CD14-positive monocyte (primary cell): ENCODE measurements around the gene E2F7. TPM values are rescaled to one million over a fixed set of nuclear protein-coding genes. Genes with fewer than 3 reads are reported as not detected.

Experiments
- DNase-seq, 3 donors: peaks; one replicate each; pipeline ENCODE4 v3.0.0-alpha.2; 2011 to 2022
- H2AFZ ChIP-seq: 2 replicates; pipeline ENCODE4 v1.6.0; 2012; ENCODE audit warnings: mild to moderate bottlenecking, low read depth, low read length, inconsistent platforms; ENCODE audit not compliant: insufficient read depth, poor library complexity, severe bottlenecking
- H3K27ac ChIP-seq, 2 donors: 1 replicate in 1 of 2; 2 replicates in 1 of 2; pipeline ENCODE4 v1.5.1; 2012 to 2013; ENCODE audit warnings: low read length in 2 of 2, control low read depth in 1 of 2, inconsistent platforms in 1 of 2, low read depth in 1 of 2, mild to moderate bottlenecking in 1 of 2
- H3K27me3 ChIP-seq, 2 donors: one replicate each; pipeline versions ENCODE4 v1.6.0 to v1.6.1; 2011 to 2013; ENCODE audit warnings: low read length in 2 of 2; ENCODE audit not compliant: control insufficient read depth in 2 of 2, insufficient read depth in 2 of 2
- H3K36me3 ChIP-seq, 2 donors: replicated peaks in 1 of 2; 1 replicate in 1 of 2; 2 replicates in 1 of 2; pipeline versions ENCODE4 v1.5.1 to v1.6.1; 2012 to 2013; ENCODE audit warnings: low read length in 2 of 2, control low read depth in 1 of 2, inconsistent platforms in 1 of 2, mild to moderate bottlenecking in 1 of 2; ENCODE audit not compliant: insufficient read depth in 2 of 2, control insufficient read depth in 1 of 2
- H3K4me1 ChIP-seq, 2 donors: 1 replicate in 1 of 2; 2 replicates in 1 of 2; pipeline versions ENCODE4 v1.5.1 to v1.6.1; 2012 to 2013; ENCODE audit warnings: low read length in 2 of 2, control low read depth in 1 of 2, inconsistent platforms in 1 of 2, mild to moderate bottlenecking in 1 of 2, moderate library complexity in 1 of 2; ENCODE audit not compliant: insufficient read depth in 2 of 2, control insufficient read depth in 1 of 2
- H3K4me2 ChIP-seq: replicated peaks from 2 replicates; pipeline ENCODE3; 2012; ENCODE audit warnings: low read length, moderate library complexity, mild to moderate bottlenecking; ENCODE audit not compliant: poor library complexity, severe bottlenecking; ENCODE audit errors: extremely low read depth
- H3K4me3 ChIP-seq, 3 experiments: fragments of 200-600 bp in 1 of 3; sonication (generic) in 1 of 3; replicated peaks in 1 of 3; 1 replicate in 2 of 3; 2 replicates in 1 of 3; pipeline ENCODE4 v1.5.1; 2011 to 2013; ENCODE audit warnings: low read length in 3 of 3, mild to moderate bottlenecking in 3 of 3, control low read depth in 2 of 3, low read depth in 2 of 3, inconsistent platforms in 1 of 3, moderate library complexity in 1 of 3
- H3K79me2 ChIP-seq: 2 replicates; pipeline ENCODE4 v1.6.0; 2012; ENCODE audit warnings: mild to moderate bottlenecking, control low read depth, inconsistent platforms, low read length, moderate library complexity; ENCODE audit not compliant: insufficient read depth
- H3K9ac ChIP-seq: 2 replicates; pipeline ENCODE4 v1.6.0; 2017; ENCODE audit warnings: low read length, mild to moderate bottlenecking; ENCODE audit not compliant: insufficient read depth, poor library complexity, severe bottlenecking
- H3K9me3 ChIP-seq, 2 donors: replicated peaks in 1 of 2; 1 replicate in 1 of 2; 2 replicates in 1 of 2; pipeline versions ENCODE4 v1.5.1 to v1.6.1; 2012 to 2013; ENCODE audit warnings: low read length in 2 of 2, control low read depth in 1 of 2; ENCODE audit not compliant: control insufficient read depth in 1 of 2, insufficient read depth in 1 of 2
- H4K20me1 ChIP-seq: 2 replicates; pipeline ENCODE4 v1.6.0; 2012; ENCODE audit warnings: mild to moderate bottlenecking, low read length, control low read depth, moderate library complexity; ENCODE audit not compliant: insufficient read depth
- H3K27ac Mint-ChIP-seq, 7 donors: one replicate each; pipeline ENCODE4 v1.8.0; 2020; ENCODE audit warnings: mild to moderate bottlenecking in 7 of 7, mixed read lengths in 7 of 7, moderate library complexity in 6 of 7, inconsistent platforms in 2 of 7
- H3K27me3 Mint-ChIP-seq, 3 donors: one replicate each; pipeline ENCODE4 v1.8.0; 2021 to 2022; ENCODE audit warnings: low read depth in 3 of 3, mild to moderate bottlenecking in 3 of 3, mixed read lengths in 3 of 3, moderate library complexity in 3 of 3, inconsistent platforms in 1 of 3
- H3K36me3 Mint-ChIP-seq, 2 donors: one replicate each; pipeline ENCODE4 v1.8.0; 2020; ENCODE audit warnings: mixed read lengths in 2 of 2, inconsistent platforms in 1 of 2, mild to moderate bottlenecking in 1 of 2
- H3K4me1 Mint-ChIP-seq: one replicate; pipeline ENCODE4 v1.8.0; 2020; ENCODE audit warnings: mild to moderate bottlenecking, mixed read lengths
- H3K4me3 Mint-ChIP-seq, 2 donors: one replicate each; pipeline ENCODE4 v1.8.0; 2020; ENCODE audit warnings: mild to moderate bottlenecking in 2 of 2, mixed read lengths in 2 of 2, moderate library complexity in 1 of 2
- H3K9me3 Mint-ChIP-seq, 7 donors: one replicate each; pipeline ENCODE4 v1.8.0; 2020 to 2022; ENCODE audit warnings: mixed read lengths in 7 of 7, mild to moderate bottlenecking in 6 of 7, moderate library complexity in 6 of 7, inconsistent platforms in 2 of 7
- WGBS: methylation state at CpG from one replicate; pipeline ENCODE4 v1.1.5; 2013; ENCODE audit warnings: missing lambda C conversion rate; ENCODE audit not compliant: insufficient coverage; 5-methylcytosine and 5-hydroxymethylcytosine counted together
- intact Hi-C, 2 donors: fragments of 100-400 bp; cut with micrococcal nuclease; formaldehyde crosslinking; loops; one replicate each; pipeline versions ENCODE4 v1.15.0 to v1.15.1; 2023
- polyA plus RNA-seq, 3 donors: library from polyadenylated mRNA; depleted of rRNA in 1 of 3; unstranded in 2 of 3; stranded (reverse) in 1 of 3; fragments of 300-500 nt in 2 of 3; fragments of >200 nt in 1 of 3; fragmentation: Illumina TruSeq in 2 of 3; gene quantifications; 1 replicate in 2 of 3; 2 replicates in 1 of 3; pipeline ENCODE4 v1.2.3, GENCODE V29; 2012 to 2021
- TF ChIP-seq, protein P1 (sequence below): fragments of 200-600 bp; IDR thresholded peaks from one replicate; pipeline ENCODE4 v1.8.0; 2022; ENCODE audit warnings: antibody characterized with exemption, mild to moderate bottlenecking

E2F7 gene
- polyA plus RNA-seq, 3 donors: not detected

DNA sequence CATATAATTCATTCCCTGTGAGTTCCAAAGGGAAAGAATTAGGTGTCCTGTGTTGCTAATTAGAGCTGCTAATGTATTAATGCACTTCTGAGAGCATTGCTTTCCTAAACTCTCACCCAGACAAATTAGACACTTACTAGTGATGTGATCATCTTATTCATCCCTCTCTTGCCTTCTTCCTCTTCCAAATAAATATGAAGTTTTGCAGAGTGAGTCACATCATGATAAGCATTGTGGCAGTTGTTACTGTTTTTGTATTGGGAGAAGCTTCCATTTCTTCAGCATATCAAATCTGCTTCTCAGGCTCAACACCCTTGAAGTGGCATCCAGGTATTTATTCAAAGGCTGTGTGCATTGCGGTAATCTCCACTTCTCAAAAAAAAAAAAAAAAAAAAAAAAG, 37.3 kb upstream of the E2F7 start:
- Histone ChIP-seq H3K4me2 (no peak overlapping the region), H3K4me1 (no peaks in the 10 kb centered on the region), H3K36me3 (no peaks in the 10 kb centered on the region), H3K9me3 (no peaks in the 10 kb centered on the region), H3K9ac (no peak overlapping the region), H2AFZ (no peak overlapping the region), H3K79me2 (no peaks in the 10 kb centered on the region), H3K27me3 (no peaks in the 10 kb centered on the region), H4K20me1 (no peaks in the 10 kb centered on the region), H3K27ac (no peak overlapping the region), H3K4me3 (no peak overlapping the region)
- no peaks in the 10 kb centered on the region for H3K36me3 Mint-ChIP-seq
- H3K4me1 Mint-ChIP-seq: no peaks in the 10 kb centered on the region
- no CpG with 5 or more reads among the region's 1 CpG for WGBS
- no peak overlapping the region for H3K4me3 Mint-ChIP-seq
- intact Hi-C loops: no loop called here
- TF ChIP-seq, protein P1, sequence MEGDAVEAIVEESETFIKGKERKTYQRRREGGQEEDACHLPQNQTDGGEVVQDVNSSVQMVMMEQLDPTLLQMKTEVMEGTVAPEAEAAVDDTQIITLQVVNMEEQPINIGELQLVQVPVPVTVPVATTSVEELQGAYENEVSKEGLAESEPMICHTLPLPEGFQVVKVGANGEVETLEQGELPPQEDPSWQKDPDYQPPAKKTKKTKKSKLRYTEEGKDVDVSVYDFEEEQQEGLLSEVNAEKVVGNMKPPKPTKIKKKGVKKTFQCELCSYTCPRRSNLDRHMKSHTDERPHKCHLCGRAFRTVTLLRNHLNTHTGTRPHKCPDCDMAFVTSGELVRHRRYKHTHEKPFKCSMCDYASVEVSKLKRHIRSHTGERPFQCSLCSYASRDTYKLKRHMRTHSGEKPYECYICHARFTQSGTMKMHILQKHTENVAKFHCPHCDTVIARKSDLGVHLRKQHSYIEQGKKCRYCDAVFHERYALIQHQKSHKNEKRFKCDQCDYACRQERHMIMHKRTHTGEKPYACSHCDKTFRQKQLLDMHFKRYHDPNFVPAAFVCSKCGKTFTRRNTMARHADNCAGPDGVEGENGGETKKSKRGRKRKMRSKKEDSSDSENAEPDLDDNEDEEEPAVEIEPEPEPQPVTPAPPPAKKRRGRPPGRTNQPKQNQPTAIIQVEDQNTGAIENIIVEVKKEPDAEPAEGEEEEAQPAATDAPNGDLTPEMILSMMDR: no peak
- H3K27ac Mint-ChIP-seq: no peak overlapping the region
- H3K27me3 Mint-ChIP-seq: peaks cover 0 to 2% (median 2%) of the 10 kb centered on the region in 3 donors
- peaks cover 0 to 4% (median 1%) of the 10 kb centered on the region in 7 donors for H3K9me3 Mint-ChIP-seq
- DNase-seq: no peak

DNA sequence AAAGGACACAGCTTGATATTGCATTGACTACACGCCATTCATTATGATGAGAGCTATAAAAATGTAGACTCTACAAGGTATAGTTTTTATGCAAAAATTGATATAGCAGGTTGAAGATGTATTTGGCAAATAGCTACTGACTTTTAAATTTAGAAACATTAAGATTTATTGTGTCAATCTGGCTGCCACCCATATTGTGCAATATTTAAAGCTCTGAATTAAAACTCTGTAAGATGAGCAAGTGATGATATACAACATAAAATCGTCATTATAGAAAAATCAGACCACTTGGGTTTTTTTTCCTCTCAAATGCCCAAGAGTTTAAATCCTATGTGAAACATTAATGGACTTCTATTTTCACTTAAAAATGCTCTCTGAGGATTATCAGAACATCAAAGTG, 36.8 kb upstream of the E2F7 start:
- Histone ChIP-seq H3K79me2 (no peaks in the 10 kb centered on the region), H2AFZ (no peak overlapping the region), H3K4me3 (no peak overlapping the region), H4K20me1 (no peaks in the 10 kb centered on the region), H3K27ac (no peak overlapping the region), H3K4me1 (no peaks in the 10 kb centered on the region), H3K27me3 (no peaks in the 10 kb centered on the region), H3K4me2 (no peak overlapping the region), H3K9ac (no peak overlapping the region), H3K36me3 (no peaks in the 10 kb centered on the region), H3K9me3 (no peaks in the 10 kb centered on the region)
- TF ChIP-seq, protein P1: no peak
- H3K27ac Mint-ChIP-seq: no peak overlapping the region
- no CpG with 5 or more reads among the region's 2 CpGs for WGBS
- H3K27me3 Mint-ChIP-seq: peaks cover 0 to 2% (median 2%) of the 10 kb centered on the region in 3 donors
- no peak for DNase-seq
- no peaks in the 10 kb centered on the region for H3K36me3 Mint-ChIP-seq
- intact Hi-C loops: no loop called here
- H3K9me3 Mint-ChIP-seq: peaks cover 0 to 2% (median under 1%) of the 10 kb centered on the region in 7 donors
- no peaks in the 10 kb centered on the region for H3K4me1 Mint-ChIP-seq
- no peak overlapping the region for H3K4me3 Mint-ChIP-seq
